Breast epithelium (tissue), 4 donors: ENCODE data around the gene CIZ1. TPM values are rescaled to one million over a fixed set of nuclear protein-coding genes. Genes with fewer than 3 reads are reported as not detected.

Source experiments
- DNase-seq, 2 donors: peaks; one replicate each; pipeline ENCODE4 v3.0.0-alpha.2; 2019; ENCODE audit warnings: low spot score in 2 of 2
- H3K27ac ChIP-seq, 2 donors: fragments of 200-600 bp; sonication (generic) in 1 of 2; one replicate each; pipeline ENCODE4 v1.5.1; 2016 to 2019; ENCODE audit warnings: mild to moderate bottlenecking in 1 of 2
- H3K27me3 ChIP-seq, 2 donors: fragments of 200-600 bp; sonication (generic) in 1 of 2; one replicate each; pipeline versions ENCODE4 v1.5.1 to v1.6.0; 2017 to 2019; ENCODE audit warnings: control low read depth in 1 of 2, mild to moderate bottlenecking in 1 of 2
- H3K36me3 ChIP-seq: fragments of 200-600 bp; one replicate; pipeline ENCODE4 v1.5.1; 2019
- H3K4me1 ChIP-seq, 2 donors: fragments of 200-600 bp; sonication (generic); one replicate each; pipeline ENCODE4 v1.5.1; 2016 to 2019; ENCODE audit warnings: control low read depth in 1 of 2
- H3K4me3 ChIP-seq, 3 donors: fragments of 200-600 bp; sonication (generic); 1 replicate in 2 of 3; 2 replicates in 1 of 3; pipeline ENCODE4 v1.5.1; 2016 to 2019; ENCODE audit warnings: mild to moderate bottlenecking in 3 of 3, moderate library complexity in 2 of 3
- H3K9me3 ChIP-seq, 2 donors: fragments of 200-600 bp; sonication (generic) in 1 of 2; one replicate each; pipeline ENCODE4 v1.5.1; 2016 to 2019; ENCODE audit warnings: control low read depth in 1 of 2
- POLR2A ChIP-seq: fragments of 450-650 bp; IDR thresholded peaks from one replicate; pipeline ENCODE4 v1.6.1; 2016; ENCODE audit warnings: antibody characterized with exemption, mild to moderate bottlenecking, moderate library complexity
- POLR2AphosphoS5 ChIP-seq, 3 donors: sonication (generic); formaldehyde crosslinking; IDR thresholded peaks; one replicate each; pipeline ENCODE4 v1.6.1; 2017; ENCODE audit warnings: antibody characterized with exemption in 3 of 3
- intact Hi-C: fragments of 100-400 bp; cut with DNase I; formaldehyde crosslinking; loops from one replicate; pipeline ENCODE4 v1.15.1; 2023; ENCODE audit warnings: low total_unique reads
- total RNA-seq, 3 donors: library from RNA; depleted of rRNA; stranded (reverse); fragments of >200 nt; gene quantifications; one replicate each; pipeline ENCODE4 v1.1.0, GENCODE V29; 2016
- TF ChIP-seq, protein P1 (sequence below), 3 donors: fragments of 450-650 bp; IDR thresholded peaks; one replicate each; pipeline ENCODE4 v1.5.1; 2016 to 2017; ENCODE audit warnings: antibody characterized with exemption in 3 of 3, mild to moderate bottlenecking in 3 of 3, moderate library complexity in 3 of 3

The CIZ1 gene
- total RNA-seq, 3 donors from 2014 or later: 54.1 to 71.8 (median 58.4) TPM

DNA sequence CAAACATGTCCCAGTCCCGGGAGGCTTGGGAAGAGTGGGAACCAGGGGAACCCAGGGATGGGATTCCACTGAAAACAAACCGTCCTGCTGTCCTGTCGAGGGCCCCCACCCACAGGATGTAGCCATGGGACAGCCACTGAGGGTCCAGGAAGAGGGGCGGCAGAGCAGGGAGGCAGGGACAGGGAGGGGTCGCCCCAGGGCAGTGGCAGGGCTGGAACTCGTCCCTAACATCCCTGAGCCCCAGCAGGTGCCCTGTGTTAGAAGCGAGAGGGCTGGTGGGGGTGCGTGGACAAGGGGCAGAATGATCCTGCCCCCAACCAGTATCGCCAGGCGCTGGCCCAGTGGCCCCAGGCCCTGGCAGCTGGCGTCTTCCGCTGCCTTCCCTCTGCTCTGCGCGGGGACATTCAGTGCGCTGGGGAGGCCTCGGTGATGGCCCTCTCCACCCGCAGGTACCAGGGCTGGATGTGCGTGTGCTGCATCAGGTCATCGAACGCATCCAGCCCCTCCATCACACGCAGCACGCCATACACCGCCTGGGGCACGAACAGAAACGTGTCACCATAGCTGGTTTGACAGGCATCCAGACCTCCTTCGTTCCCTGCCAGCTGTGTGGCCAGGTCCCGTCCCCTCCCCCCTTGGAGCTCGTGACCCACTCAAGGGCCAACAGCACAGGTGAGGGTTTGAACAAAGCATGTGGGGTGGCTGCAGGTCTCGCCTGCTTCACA, 70.5 kb downstream of the CIZ1 start:
- Histone ChIP-seq H3K27ac (no peak overlapping the region), H3K4me3 (no peak overlapping the region), H3K27me3 (no peaks in the 10 kb centered on the region), H3K4me1 (peaks cover 4 to 13% of the 10 kb centered on the region in 2 donors), H3K36me3 (peaks cover 6% of the 10 kb centered on the region), H3K9me3 (no peaks in the 10 kb centered on the region)
- no peak for DNase-seq
- intact Hi-C loops: no loop called here
- TF ChIP-seq, protein P1, sequence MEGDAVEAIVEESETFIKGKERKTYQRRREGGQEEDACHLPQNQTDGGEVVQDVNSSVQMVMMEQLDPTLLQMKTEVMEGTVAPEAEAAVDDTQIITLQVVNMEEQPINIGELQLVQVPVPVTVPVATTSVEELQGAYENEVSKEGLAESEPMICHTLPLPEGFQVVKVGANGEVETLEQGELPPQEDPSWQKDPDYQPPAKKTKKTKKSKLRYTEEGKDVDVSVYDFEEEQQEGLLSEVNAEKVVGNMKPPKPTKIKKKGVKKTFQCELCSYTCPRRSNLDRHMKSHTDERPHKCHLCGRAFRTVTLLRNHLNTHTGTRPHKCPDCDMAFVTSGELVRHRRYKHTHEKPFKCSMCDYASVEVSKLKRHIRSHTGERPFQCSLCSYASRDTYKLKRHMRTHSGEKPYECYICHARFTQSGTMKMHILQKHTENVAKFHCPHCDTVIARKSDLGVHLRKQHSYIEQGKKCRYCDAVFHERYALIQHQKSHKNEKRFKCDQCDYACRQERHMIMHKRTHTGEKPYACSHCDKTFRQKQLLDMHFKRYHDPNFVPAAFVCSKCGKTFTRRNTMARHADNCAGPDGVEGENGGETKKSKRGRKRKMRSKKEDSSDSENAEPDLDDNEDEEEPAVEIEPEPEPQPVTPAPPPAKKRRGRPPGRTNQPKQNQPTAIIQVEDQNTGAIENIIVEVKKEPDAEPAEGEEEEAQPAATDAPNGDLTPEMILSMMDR (IDR thresholded peaks at IDR 0.05): no peak
- TF ChIP-seq POLR2AphosphoS5 (IDR thresholded peaks at IDR 0.05) (no peak), POLR2A (no peak)

DNA sequence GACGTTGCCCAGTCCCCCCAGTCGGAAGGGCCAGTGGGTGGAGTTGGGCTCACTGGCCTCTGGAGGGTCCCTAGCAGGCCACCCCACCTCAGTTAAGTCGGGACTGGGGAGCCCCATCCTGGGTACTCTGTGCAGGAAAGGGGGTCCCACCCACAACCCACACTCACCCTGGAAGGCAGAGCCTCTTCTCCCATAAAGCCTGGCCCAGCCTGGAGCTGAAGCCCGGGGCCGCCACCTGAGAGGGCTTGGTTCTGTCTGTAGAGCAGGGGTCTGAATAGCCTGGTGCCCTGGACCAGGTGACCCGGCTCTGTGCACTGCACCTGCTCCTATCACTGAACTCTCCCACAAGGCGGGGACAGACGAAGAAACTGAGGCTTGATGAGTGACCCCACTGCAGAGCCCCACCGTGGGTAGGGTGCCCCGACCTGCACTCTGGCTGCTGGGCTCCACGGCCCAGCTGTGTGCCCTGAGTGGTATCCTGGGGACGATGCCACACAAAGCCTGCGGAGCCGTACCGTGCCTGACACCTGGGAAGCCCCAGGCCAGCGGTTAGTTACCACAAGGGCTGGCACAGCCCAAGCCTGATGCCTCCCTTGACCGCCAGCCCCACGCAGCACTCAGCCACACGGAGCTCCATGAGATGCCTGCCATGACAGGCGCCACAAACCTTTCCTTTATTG, 71.2 kb downstream of the CIZ1 start:
- TF ChIP-seq, protein P1 (IDR thresholded peaks at IDR 0.05): no peak
- TF ChIP-seq POLR2A (no peak), POLR2AphosphoS5 (IDR thresholded peaks at IDR 0.05) (no peak)
- no peaks in the 10 kb centered on the region for H3K27me3 ChIP-seq
- intact Hi-C loops: no loop called here
- no peak overlapping the region for H3K4me3 ChIP-seq
- H3K9me3 ChIP-seq: no peaks in the 10 kb centered on the region
- peaks cover 2 to 7% of the 10 kb centered on the region in 2 donors for H3K4me1 ChIP-seq
- H3K27ac ChIP-seq: no peak overlapping the region
- no peak for DNase-seq
- peaks cover 6% of the 10 kb centered on the region for H3K36me3 ChIP-seq

DNA sequence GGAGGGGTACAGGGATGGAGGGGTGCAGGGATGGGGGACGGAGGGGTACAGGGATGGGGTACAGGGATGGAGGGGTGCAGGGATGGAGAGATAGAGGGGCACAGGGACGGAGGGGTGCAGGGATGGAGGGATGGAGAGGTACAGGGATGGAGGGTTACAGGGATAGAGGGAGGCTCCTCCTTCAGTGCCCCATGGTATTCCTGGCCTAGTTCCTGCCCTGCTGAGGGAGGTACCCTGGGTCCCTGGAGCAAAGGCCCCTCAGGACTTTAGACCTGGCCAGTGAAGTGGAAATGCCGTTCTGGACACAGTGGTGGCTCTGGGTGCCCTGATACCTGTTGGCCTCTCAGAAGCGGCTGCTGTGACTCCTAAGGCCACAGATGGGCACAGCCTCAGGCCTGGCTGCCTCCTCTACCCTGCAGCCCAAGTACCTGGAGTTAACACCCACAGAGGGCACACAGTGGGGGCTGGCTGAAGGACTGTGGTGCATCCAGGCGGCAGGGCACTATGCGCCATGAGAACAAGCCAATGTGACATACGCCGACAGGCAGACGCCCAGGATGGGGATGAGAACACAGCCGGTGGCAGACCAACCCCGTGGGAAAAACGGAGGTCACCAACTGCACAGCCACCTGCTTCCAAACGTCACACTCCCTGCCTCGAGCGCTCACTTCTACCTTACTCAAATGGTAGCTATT, 72.3 kb downstream of the CIZ1 start:
- H3K27me3 ChIP-seq: no peaks in the 10 kb centered on the region
- DNase-seq: no peak
- intact Hi-C loops: no loop called here

DNA sequence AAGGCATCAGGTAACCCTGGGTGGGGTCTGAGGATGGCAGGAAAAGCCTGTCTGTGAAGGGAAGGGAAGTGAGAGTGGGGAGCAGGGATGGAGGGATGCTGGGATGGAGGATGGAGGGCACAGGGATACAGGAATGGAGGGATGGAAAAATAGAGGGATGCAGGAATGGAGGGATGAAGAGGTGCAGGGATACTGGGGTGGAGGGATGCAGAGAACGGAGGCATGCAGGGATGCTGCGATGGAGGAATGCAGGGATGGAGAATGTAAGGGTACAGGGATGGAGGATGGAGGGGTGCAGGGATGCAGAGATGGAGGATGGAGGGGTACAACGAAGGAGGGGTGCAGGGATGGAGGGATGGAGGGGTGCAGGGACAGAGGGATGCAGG, 72.9 kb downstream of the CIZ1 start:
- TF ChIP-seq POLR2AphosphoS5 (IDR thresholded peaks at IDR 0.05) (no peak), POLR2A (no peak)
- TF ChIP-seq, protein P1 (IDR thresholded peaks at IDR 0.05): no peak
- intact Hi-C loops: no loop called here
- no peak for DNase-seq
- Histone ChIP-seq H3K36me3 (peaks cover 6% of the 10 kb centered on the region), H3K27ac (no peak overlapping the region), H3K9me3 (no peaks in the 10 kb centered on the region), H3K4me1 (no peaks in the 10 kb centered on the region), H3K4me3 (no peak overlapping the region), H3K27me3 (no peaks in the 10 kb centered on the region)

More for the DNA sequence above, 72.3 kb downstream of the CIZ1 start:
- H3K36me3 ChIP-seq: peaks cover 6% of the 10 kb centered on the region
- no peak overlapping the region for H3K4me3 ChIP-seq
- H3K27ac ChIP-seq: no peak overlapping the region
- H3K4me1 ChIP-seq: no peaks in the 10 kb centered on the region
- TF ChIP-seq POLR2A (no peak), POLR2AphosphoS5 (IDR thresholded peaks at IDR 0.05) (no peak)
- TF ChIP-seq, protein P1 (IDR thresholded peaks at IDR 0.05): no peak
- H3K9me3 ChIP-seq: no peaks in the 10 kb centered on the region
